ENCODE measurements around the gene MAGI1.

MAGI1 gene

GRCh38 chr3:65479990-65480389 lies 558.7 kb downstream of the MAGI1 start:
- Histone ChIP-seq H3K9me2 (replicated peaks; ENCODE audit: low read depth, low read length) (no peaks in the 10 kb centered on the region), H4K20me1 (ENCODE audit: insufficient read depth, low read length, poor library complexity, severe bottlenecking) (no peaks in the 10 kb centered on the region), H2AFZ (ENCODE audit: low read length) (no peak overlapping the region), H3K4me1 (ENCODE audit: insufficient read depth, low read length, poor library complexity, severe bottlenecking) (peaks cover 40% of the 10 kb centered on the region), H3K4me3 (ENCODE audit: low read length, poor library complexity, severe bottlenecking) (no peak overlapping the region), H3F3A (ENCODE audit: low read depth) (no peaks in the 10 kb centered on the region), H3K9me3 (ENCODE audit: insufficient read depth, low read depth, low read length) (no peaks in the 10 kb centered on the region), H3K4me2 (ENCODE audit: low read depth, low read length, poor library complexity, severe bottlenecking) (no peak overlapping the region), H3K27me3 (ENCODE audit: insufficient read depth, low read length, poor library complexity, severe bottlenecking) (no peaks in the 10 kb centered on the region), H3K9ac (ENCODE audit: low read depth, low read length, poor library complexity, severe bottlenecking) (no peak overlapping the region), H3K79me2 (ENCODE audit: insufficient read depth, low read length) (no peaks in the 10 kb centered on the region), H3K36me3 (ENCODE audit: insufficient read depth, low read length) (no peaks in the 10 kb centered on the region)
- TF ChIP-seq EZH2phosphoT487 (IDR thresholded peaks at IDR 0.05; ENCODE audit: borderline replicate concordance) (no peak), CTCF (conservative IDR thresholded peaks at IDR 0.05; ENCODE audit: low read length) (no peak)

- no peak overlapping the region for H2AFZ ChIP-seq (ENCODE audit: low read length)
- no peaks in the 10 kb centered on the region for H3K36me3 ChIP-seq (ENCODE audit: insufficient read depth, low read length)
- H3F3A ChIP-seq (ENCODE audit: low read depth) = no peaks in the 10 kb centered on the region
- peaks cover 28% of the 10 kb centered on the region for H3K4me1 ChIP-seq (ENCODE audit: insufficient read depth, low read length, poor library complexity, severe bottlenecking)
- no peak overlapping the region for H3K4me2 ChIP-seq (ENCODE audit: low read depth, low read length, poor library complexity, severe bottlenecking)
- no peaks in the 10 kb centered on the region for H4K20me1 ChIP-seq (ENCODE audit: insufficient read depth, low read length, poor library complexity, severe bottlenecking)
- H3K79me2 ChIP-seq (ENCODE audit: insufficient read depth, low read length) = no peaks in the 10 kb centered on the region
- H3K27me3 ChIP-seq (ENCODE audit: insufficient read depth, low read length, poor library complexity, severe bottlenecking) = no peaks in the 10 kb centered on the region
- no peaks in the 10 kb centered on the region for H3K9me3 ChIP-seq (ENCODE audit: insufficient read depth, low read depth, low read length)
- no peak overlapping the region for H3K9ac ChIP-seq (ENCODE audit: low read depth, low read length, poor library complexity, severe bottlenecking)
- no peak overlapping the region for H3K4me3 ChIP-seq (ENCODE audit: low read length, poor library complexity, severe bottlenecking)
- H3K9me2 ChIP-seq (replicated peaks; ENCODE audit: low read depth, low read length) = no peaks in the 10 kb centered on the region
- no peak for TF ChIP-seq CTCF (conservative IDR thresholded peaks at IDR 0.05; ENCODE audit: low read length)
- TF ChIP-seq EZH2phosphoT487 (IDR thresholded peaks at IDR 0.05; ENCODE audit: borderline replicate concordance) = no peak
Measured at GRCh38 chr3:65478551-65479500, 559.9 kb downstream of the MAGI1 start.

- Histone ChIP-seq H4K20me1 (ENCODE audit: insufficient read depth, low read length, poor library complexity, severe bottlenecking) (no peaks in the 10 kb centered on the region), H3K36me3 (ENCODE audit: insufficient read depth, low read length) (no peaks in the 10 kb centered on the region), H3K79me2 (ENCODE audit: insufficient read depth, low read length) (no peaks in the 10 kb centered on the region), H3F3A (ENCODE audit: low read depth) (no peaks in the 10 kb centered on the region), H3K4me2 (ENCODE audit: low read depth, low read length, poor library complexity, severe bottlenecking) (no peak overlapping the region), H3K4me3 (ENCODE audit: low read length, poor library complexity, severe bottlenecking) (no peak overlapping the region), H3K9me3 (ENCODE audit: insufficient read depth, low read depth, low read length) (no peaks in the 10 kb centered on the region), H3K4me1 (ENCODE audit: insufficient read depth, low read length, poor library complexity, severe bottlenecking) (no peaks in the 10 kb centered on the region), H3K9me2 (replicated peaks; ENCODE audit: low read depth, low read length) (no peaks in the 10 kb centered on the region), H3K27me3 (ENCODE audit: insufficient read depth, low read length, poor library complexity, severe bottlenecking) (no peaks in the 10 kb centered on the region), H2AFZ (ENCODE audit: low read length) (no peak overlapping the region), H3K9ac (ENCODE audit: low read depth, low read length, poor library complexity, severe bottlenecking) (no peak overlapping the region)
- no peak for TF ChIP-seq CTCF (conservative IDR thresholded peaks at IDR 0.05; ENCODE audit: low read length)
- TF ChIP-seq EZH2phosphoT487 (IDR thresholded peaks at IDR 0.05; ENCODE audit: borderline replicate concordance) = no peak
Measured at GRCh38 chr3:65473736-65474135, 565.0 kb downstream of the MAGI1 start.

Data from Loucy (cell line).